ENCODE results near the gene POLE2. TPM values are rescaled to one million over a fixed set of nuclear protein-coding genes. Genes with fewer than 3 reads are reported as not detected.
A peak's percentile ranks its signal among the peaks of the same experiment; 100 is the strongest.

Gene POLE2
- total RNA-seq, 1 donor from 2014 or later: 1.2 TPM

DNA sequence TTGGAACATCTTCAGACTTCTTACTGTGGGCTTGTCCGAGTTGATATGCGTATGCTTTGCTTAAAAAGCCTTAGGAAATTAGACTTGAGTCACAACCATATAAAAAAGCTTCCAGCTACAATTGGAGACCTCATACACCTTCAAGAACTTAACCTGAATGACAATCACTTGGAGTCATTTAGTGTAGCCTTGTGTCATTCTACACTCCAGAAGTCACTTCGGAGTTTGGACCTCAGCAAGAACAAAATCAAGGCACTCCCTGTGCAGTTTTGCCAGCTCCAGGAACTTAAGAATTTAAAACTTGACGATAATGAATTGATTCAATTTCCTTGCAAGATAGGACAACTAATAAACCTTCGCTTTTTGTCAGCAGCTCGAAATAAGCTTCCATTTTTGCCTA, 80.4 kb downstream of the POLE2 start:
- no peak for DNase-seq

GRCh38 chr14:49598485-49599300, 89.3 kb downstream of the POLE2 start, which contains the start of gene LRR1:
TSS of gene LRR1 (plus strand) at chr14:49598940. CDS start at chr14:49599021, 81 bp downstream.
- DNase-seq (peak; percentile 92), ATAC-seq (peak; percentile 95)
- Histone ChIP-seq H3K9me3 (no peaks in the 10 kb centered on the region), H3K4me3 (peak within 1 kb of the TSS; percentile 98), H3K27ac (peak within 1 kb of the TSS; percentile 97), H3K36me3 (no peaks in the 10 kb centered on the region), H3K27me3 (ENCODE audit: low read depth) (no peaks in the 10 kb centered on the region), H3K4me1 (peaks cover 16% of the 10 kb centered on the region)
- intact Hi-C loops (cut with DNase I): no loop called here
- peak; percentile 12 for TF ChIP-seq CTCF (IDR thresholded peaks at IDR 0.05)

More for the DNA sequence above, 80.4 kb downstream of the POLE2 start:
- Histone ChIP-seq H3K36me3 (no peaks in the 10 kb centered on the region), H3K9me3 (no peaks in the 10 kb centered on the region), H3K27me3 (ENCODE audit: low read depth) (no peaks in the 10 kb centered on the region), H3K4me1 (no peaks in the 10 kb centered on the region), H3K4me3 (no peak overlapping the region), H3K27ac (no peak overlapping the region)
- TF ChIP-seq CTCF (IDR thresholded peaks at IDR 0.05): no peak
- intact Hi-C loops (cut with DNase I): no loop called here
- ATAC-seq: no peak

GRCh38 chr14:49598189-49598484, 89.9 kb downstream of the POLE2 start:
- no peak for TF ChIP-seq CTCF (IDR thresholded peaks at IDR 0.05)
- Histone ChIP-seq H3K4me1 (peaks cover 16% of the 10 kb centered on the region), H3K36me3 (no peaks in the 10 kb centered on the region), H3K27me3 (ENCODE audit: low read depth) (no peaks in the 10 kb centered on the region), H3K27ac (peak overlapping the region; percentile 97), H3K4me3 (peak overlapping the region; percentile 98), H3K9me3 (no peaks in the 10 kb centered on the region)
- ATAC-seq (peak in 1 of 2 donors; percentile 53), DNase-seq (no peak)
- intact Hi-C loops (cut with DNase I): no loop called here

DNA sequence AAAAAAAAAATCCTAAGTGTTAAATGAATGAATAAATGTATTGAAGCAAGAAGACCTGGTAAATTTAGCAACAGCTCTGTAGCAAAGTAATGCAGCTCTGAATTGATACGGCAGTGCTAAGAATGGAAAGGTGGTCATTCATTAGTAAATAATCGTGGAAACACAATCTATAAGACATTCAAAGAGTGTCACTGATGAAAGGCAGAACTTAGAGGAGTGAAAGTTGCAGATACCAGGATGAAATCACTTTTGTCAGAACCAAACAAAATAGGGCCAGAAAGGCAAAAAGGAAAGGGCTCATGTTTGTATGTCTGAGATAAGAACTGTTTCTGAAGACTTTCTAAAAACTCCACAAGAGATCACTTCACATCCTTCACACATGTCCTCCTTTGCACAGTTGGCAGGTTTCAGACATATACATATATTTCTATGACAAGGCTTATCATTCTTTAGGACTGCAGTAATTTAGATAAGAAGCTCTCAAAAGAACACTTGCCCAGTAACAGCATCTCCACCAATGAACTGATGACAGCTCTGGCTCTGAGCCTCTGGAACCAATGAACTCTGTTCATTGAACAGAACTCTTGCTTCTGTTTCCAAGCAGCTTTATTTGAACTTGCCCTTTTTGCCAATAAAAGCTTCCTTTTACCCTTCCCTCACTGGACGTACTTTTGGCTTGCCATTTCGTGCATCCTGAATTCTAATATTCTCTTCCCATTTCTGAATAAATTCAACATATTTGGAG, 93.5 kb downstream of the POLE2 start:
- DNase-seq: no peak

More for the DNA sequence above, 93.5 kb downstream of the POLE2 start:
- no peak overlapping the region for H3K4me3 ChIP-seq
- peak; percentile 12 to 29 for ATAC-seq
- H3K4me1 ChIP-seq: peaks cover 11% of the 10 kb centered on the region
- H3K27ac ChIP-seq: peak overlapping the region; percentile 41
- H3K36me3 ChIP-seq: no peaks in the 10 kb centered on the region
- intact Hi-C loops (cut with DNase I): no loop called here
- no peaks in the 10 kb centered on the region for H3K9me3 ChIP-seq
- no peaks in the 10 kb centered on the region for H3K27me3 ChIP-seq (ENCODE audit: low read depth)
- no peak for TF ChIP-seq CTCF (IDR thresholded peaks at IDR 0.05)

Other genes with a start within 250 kb of the POLE2 start
- 1,209 TPM for gene RPS29, start 101.8 kb downstream of the POLE2 start, total RNA-seq
- 9.0 TPM for gene LRR1, start 89.3 kb downstream of the POLE2 start, total RNA-seq
- 153 TPM for gene RPL36AL, start 67.6 kb downstream of the POLE2 start, total RNA-seq
- gene MGAT2, start 67.4 kb downstream of the POLE2 start, total RNA-seq: 24.1 TPM
- gene DNAAF2, start 53.0 kb downstream of the POLE2 start, total RNA-seq: 6.8 TPM
- gene KLHDC1, start 4.9 kb upstream of the POLE2 start, total RNA-seq: 7.4 TPM
- 42.4 TPM for gene KLHDC2, start 79.9 kb upstream of the POLE2 start, total RNA-seq
- gene NEMF, start 164.6 kb upstream of the POLE2 start, total RNA-seq: 66.1 TPM
- gene ARF6, start 204.9 kb upstream of the POLE2 start, total RNA-seq: 65.3 TPM

All from lower lobe of right lung (tissue), 2 donors.